HepG2 (cell line): ENCODE data around the gene HAGH. TPM values are rescaled to one million over a fixed set of nuclear protein-coding genes. Genes with fewer than 3 reads are reported as not detected.

Experiments used
- ATF7-NPFF ChIP-seq: sonication (generic); formaldehyde crosslinking; IDR thresholded peaks from 2 replicates; pipeline ENCODE4 v1.8.1; 2023; ENCODE audit warnings: mild to moderate bottlenecking, low read depth, missing genetic modification reagents, moderate library complexity
- DZIP1 ChIP-seq: sonication (generic); formaldehyde crosslinking; IDR thresholded peaks from 2 replicates; pipeline ENCODE4 v1.5.0; 2020; ENCODE audit warnings: mild to moderate bottlenecking, missing genetic modification reagents
- EED ChIP-seq: sonication (generic); formaldehyde crosslinking; IDR thresholded peaks from 2 replicates; pipeline ENCODE4 v1.5.0; 2020; ENCODE audit warnings: mild to moderate bottlenecking, missing genetic modification reagents
- GFI1 ChIP-seq: sonication (generic); formaldehyde crosslinking; IDR thresholded peaks from 2 replicates; pipeline ENCODE4 v1.5.0; 2020; ENCODE audit warnings: missing genetic modification reagents, mild to moderate bottlenecking, borderline replicate concordance
- HMGXB4 ChIP-seq, 2 experiments: sonication (generic) in 1 of 2; formaldehyde crosslinking in 1 of 2; IDR thresholded peaks; 2 replicates each; pipeline versions ENCODE4 v1.4.0 to v1.6.1; 2018 to 2020; ENCODE audit warnings: missing genetic modification reagents in 2 of 2, borderline replicate concordance in 1 of 2, low read depth in 1 of 2, mild to moderate bottlenecking in 1 of 2, missing biosample characterization in 1 of 2
- HNF1B ChIP-seq: sonication (generic); formaldehyde crosslinking; IDR thresholded peaks from 2 replicates; pipeline ENCODE4 v1.5.1; 2020; ENCODE audit warnings: mild to moderate bottlenecking, moderate library complexity, missing genetic modification reagents
- HOXA7 ChIP-seq: sonication (generic); formaldehyde crosslinking; IDR thresholded peaks from 2 replicates; pipeline ENCODE4 v1.8.1; 2022; ENCODE audit warnings: mild to moderate bottlenecking, missing genetic modification reagents, moderate library complexity
- KDM1A ChIP-seq: IDR thresholded peaks from 2 replicates; pipeline ENCODE4 v1.6.1; 2016; ENCODE audit warnings: missing compliant biosample characterization
- ONECUT2 ChIP-seq: sonication (generic); formaldehyde crosslinking; IDR thresholded peaks from 2 replicates; pipeline ENCODE4 v1.4.0; 2020; ENCODE audit warnings: missing genetic modification reagents
- RAD21 ChIP-seq: fragments of 450-650 bp; formaldehyde crosslinking; IDR thresholded peaks from 2 replicates; pipeline ENCODE4 v1.5.0; 2020; ENCODE audit warnings: mild to moderate bottlenecking
- RARA ChIP-seq: IDR thresholded peaks from 2 replicates; pipeline ENCODE4 v1.6.1; 2016; ENCODE audit warnings: missing genetic modification reagents, missing compliant biosample characterization
- RBAK ChIP-seq: sonication (generic); formaldehyde crosslinking; IDR thresholded peaks from 2 replicates; pipeline ENCODE4 v1.5.1; 2020; ENCODE audit warnings: mild to moderate bottlenecking, missing genetic modification reagents
- SIX1 ChIP-seq: sonication (generic); formaldehyde crosslinking; IDR thresholded peaks from 2 replicates; pipeline ENCODE4 v1.4.0; 2020; ENCODE audit warnings: missing genetic modification reagents, borderline replicate concordance
- ZFP37 ChIP-seq: sonication (generic); formaldehyde crosslinking; IDR thresholded peaks from 2 replicates; pipeline ENCODE4 v1.4.0; 2020; ENCODE audit warnings: missing genetic modification reagents, borderline replicate concordance
- ZNF18 ChIP-seq: sonication (generic); formaldehyde crosslinking; IDR thresholded peaks from 2 replicates; pipeline ENCODE4 v1.8.0; 2022; ENCODE audit warnings: mild to moderate bottlenecking, missing genetic modification reagents; ENCODE audit not compliant: insufficient replicate concordance
- ZNF564 ChIP-seq: sonication (generic); formaldehyde crosslinking; IDR thresholded peaks from 2 replicates; pipeline ENCODE4 v1.8.1; 2023; ENCODE audit warnings: mild to moderate bottlenecking, missing genetic modification reagents
- ZNF570 ChIP-seq: sonication (generic); formaldehyde crosslinking; IDR thresholded peaks from 2 replicates; pipeline ENCODE4 v1.4.0; 2020; ENCODE audit warnings: mild to moderate bottlenecking, missing genetic modification reagents, borderline replicate concordance
- ZNF572 ChIP-seq: sonication (generic); formaldehyde crosslinking; IDR thresholded peaks from 2 replicates; pipeline ENCODE4 v1.5.1; 2020; ENCODE audit warnings: mild to moderate bottlenecking, missing genetic modification reagents
- ZNF619 ChIP-seq: sonication (generic); formaldehyde crosslinking; IDR thresholded peaks from 2 replicates; pipeline ENCODE4 v1.4.0; 2020; ENCODE audit warnings: mild to moderate bottlenecking, missing genetic modification reagents
- ZNF773 ChIP-seq: sonication (generic); formaldehyde crosslinking; IDR thresholded peaks from 2 replicates; pipeline ENCODE4 v1.4.0; 2020; ENCODE audit warnings: missing genetic modification reagents, borderline replicate concordance
- polyA plus RNA-seq, 8 experiments: library from polyadenylated mRNA; depleted of rRNA in 3 of 8; stranded (reverse) in 7 of 8; unstranded in 1 of 8; fragments of >200 nt; fragmentation: Illumina TruSeq in 4 of 8; extraction: Trizol in 4 of 8; gene quantifications; 2 replicates each; pipeline versions ENCODE4 v1.2.1 to v1.2.3, GENCODE V29; 2011 to 2016; ENCODE audit warnings: low read depth in 4 of 8, missing spikeins in 1 of 8, mixed read lengths in 1 of 8; ENCODE audit not compliant: insufficient read depth in 1 of 8
- total RNA-seq, 5 experiments: library from RNA; depleted of rRNA; stranded (reverse); fragments of >200 nt; fragmentation: Illumina TruSeq; extraction: Trizol; gene quantifications; 2 replicates each; pipeline ENCODE4 v1.2.3, GENCODE V29; 2016; ENCODE audit warnings: low read depth in 1 of 5

HAGH gene
- total and polyA plus RNA-seq, 2 of the 13 experiments (the other 11 are each of a cell fraction or from before 2014, with no cell fraction given): 70.4 to 95.4 TPM

- TF ChIP-seq ONECUT2: no peak
- TF ChIP-seq EED (CRISPR knock-in tag): no peak
- 0 out of 2 replicates have a peak, but pooled peaks have one; percentile 30 for TF ChIP-seq GFI1 (CRISPR knock-in tag)
- no peak for TF ChIP-seq ATF7-NPFF (CRISPR knock-in tag)
- TF ChIP-seq RARA (CRISPR knock-in tag): peak; percentile 61; the same call in 1 of the 2 replicates
- TF ChIP-seq RAD21 (CRISPR knock-in tag): no peak
- TF ChIP-seq ZNF572 (CRISPR knock-in tag): no peak
- no peak for TF ChIP-seq ZFP37 (CRISPR knock-in tag)
- no peak for TF ChIP-seq HOXA7
- no peak for TF ChIP-seq ZNF18 (CRISPR knock-in tag)
- no peak for TF ChIP-seq ZNF570
- no peak for TF ChIP-seq ZNF564
- 0 out of 2 replicates have a peak, but pooled peaks have one; percentile 42 for TF ChIP-seq KDM1A (CRISPR knock-in tag)
- TF ChIP-seq ZNF619 (CRISPR knock-in tag): no peak
- TF ChIP-seq ZNF773 (CRISPR knock-in tag): no peak
- 0 out of 4 replicates have a peak, but pooled peaks of 1 of the 2 experiments have one; percentile 37 for TF ChIP-seq HMGXB4 (CRISPR knock-in tag; IDR thresholded peaks at IDR 0.05; ENCODE audit: borderline replicate concordance in 1 of 2, low read depth in 1 of 2)
- peak; percentile 40; the same call in 1 of the 2 replicates for TF ChIP-seq SIX1
- TF ChIP-seq HNF1B: peak; percentile 43; the same call in 1 of the 2 replicates
- TF ChIP-seq DZIP1: no peak
- no peak for TF ChIP-seq RBAK (CRISPR knock-in tag)
Measured at GRCh38 chr16:1825381-1825863, 1.2 kb downstream of the HAGH start (continued).
